Fibroblast of lung (primary cell): Measurements from ENCODE around the gene SEC23IP. TPM values are rescaled to one million over a fixed set of nuclear protein-coding genes. Genes with fewer than 3 reads are reported as not detected.

Experiments
- DNase-seq, 2 donors: peaks; one replicate each; pipeline versions ENCODE4 v3.0.0 to v3.0.0-alpha.2; 2010; ENCODE audit warnings: low read depth in 2 of 2
- H2AFZ ChIP-seq: 2 replicates; pipeline ENCODE4 v1.5.1; 2012; ENCODE audit warnings: low read length, control low read depth, inconsistent platforms
- H3K27ac ChIP-seq: 2 replicates; pipeline ENCODE4 v1.5.1; 2011; ENCODE audit warnings: low read length, control low read depth; ENCODE audit not compliant: insufficient read depth
- H3K27me3 ChIP-seq: 2 replicates; pipeline ENCODE4 v1.5.1; 2011; ENCODE audit warnings: mild to moderate bottlenecking, low read length; ENCODE audit not compliant: control insufficient read depth, insufficient read depth
- H3K36me3 ChIP-seq: 2 replicates; pipeline ENCODE4 v1.5.1; 2011; ENCODE audit warnings: low read length; ENCODE audit not compliant: control insufficient read depth, insufficient read depth
- H3K4me1 ChIP-seq: 2 replicates; pipeline ENCODE4 v1.5.1; 2011; ENCODE audit warnings: low read length; ENCODE audit not compliant: control insufficient read depth, insufficient read depth; ENCODE audit errors: extremely low read depth
- H3K4me2 ChIP-seq: 2 replicates; pipeline ENCODE4 v1.5.1; 2011; ENCODE audit warnings: low read length, control low read depth; ENCODE audit not compliant: insufficient read depth; ENCODE audit errors: extremely low read depth
- H3K4me3 ChIP-seq, 4 experiments: fragments of 200-600 bp in 1 of 4; sonication (generic) in 1 of 4; replicated peaks in 1 of 4; 2 replicates each; pipeline ENCODE4 v1.5.1; 2011 to 2016; ENCODE audit warnings: low read length in 4 of 4, low read depth in 3 of 4, mild to moderate bottlenecking in 3 of 4, control low read depth in 2 of 4, inconsistent platforms in 1 of 4, mixed read lengths in 1 of 4; ENCODE audit not compliant: insufficient read depth in 1 of 4; ENCODE audit errors: control extremely low read depth in 1 of 4
- H3K79me2 ChIP-seq: 2 replicates; pipeline ENCODE4 v1.5.1; 2012; ENCODE audit warnings: mild to moderate bottlenecking, low read length, inconsistent platforms; ENCODE audit not compliant: control insufficient read depth, insufficient read depth
- H3K9ac ChIP-seq: 2 replicates; pipeline ENCODE4 v1.5.1; 2011; ENCODE audit warnings: mild to moderate bottlenecking, low read length, control low read depth; ENCODE audit not compliant: insufficient read depth
- H3K9me3 ChIP-seq: 2 replicates; pipeline ENCODE4 v1.5.1; 2012; ENCODE audit warnings: low read depth, low read length; ENCODE audit not compliant: control insufficient read depth, insufficient read depth
- H4K20me1 ChIP-seq: 2 replicates; pipeline ENCODE4 v1.5.1; 2011; ENCODE audit warnings: low read length; ENCODE audit not compliant: control insufficient read depth, insufficient read depth; ENCODE audit errors: extremely low read depth
- EZH2 ChIP-seq: IDR thresholded peaks from 2 replicates; pipeline ENCODE4 v1.5.1; 2012; ENCODE audit warnings: low read length, control low read depth, mild to moderate bottlenecking; ENCODE audit errors: missing control alignments
- polyA plus RNA-seq, 2 donors: library from polyadenylated mRNA; depleted of rRNA in 1 of 2; stranded (reverse) in 1 of 2; unstranded in 1 of 2; fragments of >200 nt; gene quantifications; 2 replicates each; pipeline ENCODE4 v1.2.1, GENCODE V29; 2011 to 2012; ENCODE audit warnings: missing spikeins in 1 of 2
- total RNA-seq: library from RNA; depleted of rRNA; stranded (reverse); fragments of >200 nt; gene quantifications from 2 replicates; pipeline ENCODE4 v1.2.1, GENCODE V29; 2014
- TF ChIP-seq, protein P1 (sequence below), 2 donors: IDR thresholded peaks in 1 of 2; conservative IDR thresholded peaks in 1 of 2; 1 replicate in 1 of 2; 2 replicates in 1 of 2; pipeline ENCODE4 v1.5.1; 2011 to 2012; ENCODE audit warnings: low read length in 2 of 2, control low read depth in 1 of 2, inconsistent platforms in 1 of 2, low read depth in 1 of 2, mild to moderate bottlenecking in 1 of 2

Gene SEC23IP
- total and polyA plus RNA-seq, 2 donors (not counting 1 experiment from before 2014, with no cell fraction given): 16.3 to 47.1 TPM

DNA sequence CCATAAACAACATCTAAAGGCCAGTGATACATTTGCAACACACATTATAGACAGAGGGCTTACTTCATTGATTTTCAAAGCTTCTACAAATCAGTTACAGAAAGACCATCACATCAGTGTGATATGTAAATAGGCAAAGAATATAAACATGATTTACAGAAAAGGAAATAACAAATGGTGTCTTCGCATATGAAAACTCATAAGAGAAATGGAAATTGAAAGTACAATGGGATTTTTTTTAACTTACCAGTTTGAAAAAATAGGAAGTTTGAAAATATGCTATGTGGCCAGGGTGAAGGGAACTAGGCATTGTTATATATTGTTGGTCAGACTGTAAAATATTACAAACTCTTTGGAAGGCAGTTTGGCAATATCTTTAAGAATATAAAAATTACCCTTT, 27.3 kb downstream of the SEC23IP start:
- Histone ChIP-seq H3K79me2 (no peaks in the 10 kb centered on the region), H4K20me1 (no peaks in the 10 kb centered on the region), H3K4me1 (no peaks in the 10 kb centered on the region), H2AFZ (no peak overlapping the region), H3K9ac (no peak overlapping the region), H3K36me3 (peaks cover 6% of the 10 kb centered on the region), H3K9me3 (no peaks in the 10 kb centered on the region), H3K4me2 (no peak overlapping the region), H3K27ac (no peak overlapping the region), H3K27me3 (no peaks in the 10 kb centered on the region), H3K4me3 (no peak overlapping the region)
- DNase-seq: no peak
- no peak for TF ChIP-seq EZH2
- TF ChIP-seq, protein P1, sequence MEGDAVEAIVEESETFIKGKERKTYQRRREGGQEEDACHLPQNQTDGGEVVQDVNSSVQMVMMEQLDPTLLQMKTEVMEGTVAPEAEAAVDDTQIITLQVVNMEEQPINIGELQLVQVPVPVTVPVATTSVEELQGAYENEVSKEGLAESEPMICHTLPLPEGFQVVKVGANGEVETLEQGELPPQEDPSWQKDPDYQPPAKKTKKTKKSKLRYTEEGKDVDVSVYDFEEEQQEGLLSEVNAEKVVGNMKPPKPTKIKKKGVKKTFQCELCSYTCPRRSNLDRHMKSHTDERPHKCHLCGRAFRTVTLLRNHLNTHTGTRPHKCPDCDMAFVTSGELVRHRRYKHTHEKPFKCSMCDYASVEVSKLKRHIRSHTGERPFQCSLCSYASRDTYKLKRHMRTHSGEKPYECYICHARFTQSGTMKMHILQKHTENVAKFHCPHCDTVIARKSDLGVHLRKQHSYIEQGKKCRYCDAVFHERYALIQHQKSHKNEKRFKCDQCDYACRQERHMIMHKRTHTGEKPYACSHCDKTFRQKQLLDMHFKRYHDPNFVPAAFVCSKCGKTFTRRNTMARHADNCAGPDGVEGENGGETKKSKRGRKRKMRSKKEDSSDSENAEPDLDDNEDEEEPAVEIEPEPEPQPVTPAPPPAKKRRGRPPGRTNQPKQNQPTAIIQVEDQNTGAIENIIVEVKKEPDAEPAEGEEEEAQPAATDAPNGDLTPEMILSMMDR (conservative IDR thresholded peaks at IDR 0.05 in 1 of 2, IDR thresholded peaks at IDR 0.05 in 1 of 2; ENCODE audit: low read depth in 1 of 2, low read length in 2 of 2): no peak

DNA sequence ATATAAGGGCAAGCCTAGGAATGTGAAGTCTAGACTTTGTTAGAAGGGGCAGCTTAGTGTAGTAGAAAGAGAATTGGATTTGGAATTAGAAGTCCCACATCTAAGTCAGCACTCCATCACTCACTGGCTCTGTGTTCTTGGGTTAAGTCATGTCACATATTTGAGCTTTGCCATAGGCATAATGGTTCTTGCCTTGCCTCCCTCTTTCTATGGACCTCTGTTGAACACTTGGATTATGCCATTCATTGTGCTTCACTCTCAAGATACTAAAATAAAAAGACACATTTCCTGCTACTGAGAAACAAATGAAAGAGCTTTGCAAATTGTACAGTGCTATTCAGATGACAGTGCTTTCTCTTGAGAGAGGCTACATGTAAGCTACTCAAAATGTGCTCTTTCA, 35.9 kb downstream of the SEC23IP start:
- no peak for DNase-seq
- Histone ChIP-seq H3K4me1 (no peaks in the 10 kb centered on the region), H2AFZ (no peak overlapping the region), H3K4me2 (no peak overlapping the region), H3K79me2 (no peaks in the 10 kb centered on the region), H3K36me3 (peaks cover 10% of the 10 kb centered on the region), H3K27ac (no peak overlapping the region), H3K9ac (no peak overlapping the region), H3K27me3 (no peaks in the 10 kb centered on the region), H3K4me3 (no peak overlapping the region), H4K20me1 (no peaks in the 10 kb centered on the region), H3K9me3 (no peaks in the 10 kb centered on the region)
- TF ChIP-seq, protein P1 (conservative IDR thresholded peaks at IDR 0.05 in 1 of 2, IDR thresholded peaks at IDR 0.05 in 1 of 2; ENCODE audit: low read depth in 1 of 2, low read length in 2 of 2): no peak
- TF ChIP-seq EZH2: no peak

- peaks cover 12% of the 10 kb centered on the region for H3K36me3 ChIP-seq
These were observed 39.3 kb downstream of the SEC23IP start for GRCh38 chr10:119931871-119932270.

More at GRCh38 chr10:119931871-119932270, 39.3 kb downstream of the SEC23IP start:
- TF ChIP-seq, protein P1 (conservative IDR thresholded peaks at IDR 0.05 in 1 of 2, IDR thresholded peaks at IDR 0.05 in 1 of 2; ENCODE audit: low read depth in 1 of 2, low read length in 2 of 2): no peak
- TF ChIP-seq EZH2: no peak
- DNase-seq: no peak
- H3K79me2 ChIP-seq: no peaks in the 10 kb centered on the region
- no peaks in the 10 kb centered on the region for H3K27me3 ChIP-seq
- H2AFZ ChIP-seq: no peak overlapping the region
- H3K9ac ChIP-seq: no peak overlapping the region
- no peaks in the 10 kb centered on the region for H3K9me3 ChIP-seq
- no peak overlapping the region for H3K4me2 ChIP-seq
- H3K4me1 ChIP-seq: no peaks in the 10 kb centered on the region
- H3K27ac ChIP-seq: no peak overlapping the region
- no peak overlapping the region for H3K4me3 ChIP-seq
- H4K20me1 ChIP-seq: no peaks in the 10 kb centered on the region
